Fibroblast of gingiva (primary cell): Measurements from ENCODE around the gene OR6M1.

Experiments used
- DNase-seq: peaks from one replicate; pipeline ENCODE4 v3.0.0-alpha.2; 2011; ENCODE audit warnings: low read depth

OR6M1 gene

GRCh38 chr11:123775715-123776549 lies 30.2 kb downstream of the OR6M1 start:
- DNase-seq, result no peak

GRCh38 chr11:123775289-123775688 lies 30.9 kb downstream of the OR6M1 start:
- no peak for DNase-seq

- no peak for DNase-seq
Measured at GRCh38 chr11:123773959-123774358, 32.2 kb downstream of the OR6M1 start.

GRCh38 chr11:123773026-123773425 lies 33.1 kb downstream of the OR6M1 start:
- no peak for DNase-seq

GRCh38 chr11:123771664-123772063 lies 34.5 kb downstream of the OR6M1 start:
- DNase-seq, result no peak

- no peak for DNase-seq
Measured at GRCh38 chr11:123770712-123771111, 35.4 kb downstream of the OR6M1 start.

- no peak for DNase-seq
Measured at GRCh38 chr11:123765601-123766000, 40.5 kb downstream of the OR6M1 start.

- no peak for DNase-seq
Measured at GRCh38 chr11:123762422-123762821, 43.7 kb downstream of the OR6M1 start.

GRCh38 chr11:123760894-123761293 lies 45.3 kb downstream of the OR6M1 start:
- no peak for DNase-seq

GRCh38 chr11:123757976-123758375 lies 48.2 kb downstream of the OR6M1 start:
- no peak for DNase-seq

- no peak for DNase-seq
Measured at GRCh38 chr11:123755813-123756212, 50.3 kb downstream of the OR6M1 start.
